Measurements from ENCODE around the gene OR6F1. TPM values are rescaled to one million over a fixed set of nuclear protein-coding genes. Genes with fewer than 3 reads are reported as not detected.
"Not testable (repeated sequence)": the region's sequence is repeated elsewhere in the genome, so short reads cannot be mapped to it uniquely, and the experiment has no call there.

OR6F1 gene
- not detected in 2 replicates for polyA plus RNA-seq (2011; rRNA removed)
- not detected in 2 replicates for polyA plus RNA-seq (2012; cell fraction: cytosol; rRNA removed)
- not detected in 2 replicates for polyA plus RNA-seq (2012; cell fraction: nucleus; rRNA removed)
- not detected in 3 replicates for polyA plus RNA-seq (2017; fragmentation: RNase III; extraction: RNeasy Plus Mini Kit Qiagen cat#74134 plus additional on column Dnase treatment)
- not detected in 2 replicates for polyA minus RNA-seq (2011; rRNA and poly(A)+ RNA removed)

GRCh38 chr1:247716546-247716945 lies at the start of gene OR6F1:
TSS of gene OR6F1 (minus strand) at chr1:247716646. CDS start at chr1:247712755, 3,891 bp downstream.
- no peak within 1 kb of the TSS for H3K27ac ChIP-seq
- ATAC-seq (no peak), DNase-seq (ENCODE audit: low read depth in 1 of 2, low spot score in 1 of 2) (no peak), FAIRE-seq (no peak)
- no peaks in the 10 kb centered on the region for H3K9me3 ChIP-seq
- TF ChIP-seq HES2 (IDR thresholded peaks at IDR 0.05): no peak
- TF ChIP-seq HMGXB4 (CRISPR knock-in tag; IDR thresholded peaks at IDR 0.05; ENCODE audit: borderline replicate concordance): no peak
- no peak for TF ChIP-seq HOXA7 (CRISPR knock-in tag; IDR thresholded peaks at IDR 0.05)
- TF ChIP-seq KDM1A (IDR thresholded peaks at IDR 0.05; ENCODE audit: low read depth): no peak
- no peak for TF ChIP-seq CTCF (IDR thresholded peaks at IDR 0.05)
- TF ChIP-seq EHMT2 (IDR thresholded peaks at IDR 0.05; ENCODE audit: low read depth): no peak
- TF ChIP-seq JUN (IDR thresholded peaks at IDR 0.05): no peak
- TF ChIP-seq CBX8 (IDR thresholded peaks at IDR 0.05): no peak
- TF ChIP-seq CHD4 (IDR thresholded peaks at IDR 0.05; ENCODE audit: borderline replicate concordance): no peak
- TF ChIP-seq POLR2AphosphoS2 (conservative IDR thresholded peaks at IDR 0.05; ENCODE audit: low read length): no peak
- no peak for TF ChIP-seq RFX5 (IDR thresholded peaks at IDR 0.05)
- TF ChIP-seq HDAC2 (IDR thresholded peaks at IDR 0.05): no peak
- no peak for TF ChIP-seq PHF8 (IDR thresholded peaks at IDR 0.05; ENCODE audit: borderline replicate concordance, low read depth)
- no peak for TF ChIP-seq POLR2A (IDR thresholded peaks at IDR 0.05; ENCODE audit: low read length)
- no peak for TF ChIP-seq HEYL (CRISPR knock-in tag; IDR thresholded peaks at IDR 0.05)
- TF ChIP-seq RCOR1 (IDR thresholded peaks at IDR 0.05; ENCODE audit: low read depth, low read length): no peak
- TF ChIP-seq BHLHE40 (IDR thresholded peaks at IDR 0.05; ENCODE audit: low read depth, low read length): no peak
- POLR2A ChIA-PET: no interaction called here
- WGBS (ENCODE audit: missing lambda C conversion rate): 31% methylated on average over 3 of the region's 3 CpGs
- no peak within 1 kb of the TSS for H3K4me2 ChIP-seq
- H3K4me1 ChIP-seq: no peaks in the 10 kb centered on the region
- CTCF ChIA-PET: no interaction called here
- no peak within 1 kb of the TSS for H3K4me3 ChIP-seq

GRCh38 chr1:247760456-247760855 lies 44.0 kb upstream of the OR6F1 start, which contains the start of gene OR1C1:
TSS of gene OR1C1 (minus strand) at chr1:247760556. CDS start at chr1:247758406, 2,150 bp downstream.
- 35% methylated on average over 3 of the region's 3 CpGs for WGBS (ENCODE audit: missing lambda C conversion rate)

GRCh38 chr1:247754311-247754710 lies 37.9 kb upstream of the OR6F1 start:
- CTCF ChIA-PET; H3K4me3 ChIP-seq; FAIRE-seq; H3K9me3 ChIP-seq; H3K4me2 ChIP-seq; ATAC-seq; DNase-seq (ENCODE audit: low read depth in 1 of 2, low spot score in 1 of 2); H3K4me1 ChIP-seq; POLR2A ChIA-PET; H3K27ac ChIP-seq: not testable (repeated sequence)
- WGBS (ENCODE audit: missing lambda C conversion rate): 0% methylated on average over 1 of the region's 1 CpG

More at GRCh38 chr1:247760456-247760855, 44.0 kb upstream of the OR6F1 start, which contains the start of gene OR1C1:
- no peak for FAIRE-seq
- Histone ChIP-seq H3K4me3 (no peak within 1 kb of the TSS), H3K9me3 (no peaks in the 10 kb centered on the region), H3K4me1 (no peaks in the 10 kb centered on the region), H3K27ac (no peak within 1 kb of the TSS), H3K4me2 (no peak within 1 kb of the TSS)
- TF ChIP-seq CHD2 (IDR thresholded peaks at IDR 0.05; ENCODE audit: low read length, partially characterized antibody) (no peak), HES2 (IDR thresholded peaks at IDR 0.05) (no peak), ELK1 (IDR thresholded peaks at IDR 0.05; ENCODE audit: low read depth, low read length) (no peak), POLR2A (IDR thresholded peaks at IDR 0.05; ENCODE audit: low read length) (no peak), HOXB13 (CRISPR knock-in tag; IDR thresholded peaks at IDR 0.05; ENCODE audit: low read depth) (no peak)
- ChIA-PET CTCF (no interaction called here), POLR2A (no interaction called here)
- no peak for DNase-seq (ENCODE audit: low read depth in 1 of 2, low spot score in 1 of 2)
- no peak for ATAC-seq

Measured in A549 (cell line).